DLD1 (cell line): Measurements from ENCODE around the gene CRLF1.

ENCODE experiments used
- in situ Hi-C: cut with HindIII; loops from 2 replicates; pipeline ENCODE4 v1.10.0; 2017; ENCODE audit warnings: low sequenced_read_pairs

CRLF1 gene

DNA sequence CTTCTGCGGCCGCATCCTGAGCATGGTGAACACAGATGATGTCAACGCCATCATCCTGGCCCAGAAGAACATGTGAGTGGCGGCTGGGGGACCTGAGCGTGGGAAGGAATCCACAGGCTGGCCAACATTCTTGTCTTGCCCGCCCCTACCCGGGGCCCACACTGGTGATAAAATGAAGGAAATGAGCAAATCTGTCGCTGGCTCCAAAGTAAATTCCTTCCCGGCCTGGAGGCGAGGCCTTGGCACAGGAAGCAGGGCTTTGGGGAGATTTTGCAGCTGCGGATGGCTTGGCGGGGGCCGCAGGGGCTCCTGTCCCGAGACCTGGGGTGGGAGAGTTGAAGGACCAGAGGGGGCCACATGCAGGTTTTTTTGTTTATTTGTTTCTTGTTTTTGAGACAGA, 44.5 kb downstream of the CRLF1 start:
- in situ Hi-C loops = no loop called here

DNA sequence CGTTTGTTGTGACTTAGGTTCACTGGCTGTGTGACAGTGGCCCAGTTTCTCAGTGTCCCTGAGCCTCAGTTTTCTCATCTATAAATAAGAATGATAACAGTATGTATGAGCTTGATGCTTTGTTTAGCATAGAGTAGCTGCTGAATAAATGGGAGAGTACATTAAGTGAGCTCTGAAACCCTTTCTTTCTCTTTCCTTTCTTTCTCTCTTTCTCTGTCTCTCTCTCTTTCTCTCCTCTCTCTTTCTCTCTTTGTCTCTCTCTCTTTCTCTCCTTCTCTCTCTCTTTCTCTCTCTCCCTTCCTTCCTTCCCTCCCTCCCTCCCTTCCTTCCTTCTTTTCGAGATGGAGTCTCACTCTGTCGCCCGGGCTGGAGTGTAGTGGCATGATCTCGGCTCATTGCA, 46.9 kb downstream of the CRLF1 start:
- in situ Hi-C loops = no loop called here

DNA sequence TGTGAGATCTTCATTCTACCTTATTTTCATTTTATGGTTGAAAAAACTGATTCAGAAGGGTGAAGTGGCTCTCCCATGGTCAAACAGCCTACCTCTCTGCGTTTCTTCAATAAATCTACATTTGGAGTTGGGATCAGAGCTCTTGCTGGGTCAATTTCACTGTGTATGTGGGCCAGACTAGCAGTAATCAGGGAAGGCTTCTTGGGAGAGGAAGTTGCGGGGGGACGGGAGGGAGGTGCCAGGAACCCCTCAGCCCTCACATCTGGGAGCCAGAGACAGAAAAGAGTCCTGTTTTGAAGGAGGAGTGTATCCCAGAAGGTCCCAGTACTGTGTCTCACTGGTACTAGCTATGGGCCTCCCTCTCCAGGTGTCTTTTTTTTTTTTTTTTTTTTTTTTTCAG, 48.0 kb downstream of the CRLF1 start:
- in situ Hi-C loops = no loop called here

DNA sequence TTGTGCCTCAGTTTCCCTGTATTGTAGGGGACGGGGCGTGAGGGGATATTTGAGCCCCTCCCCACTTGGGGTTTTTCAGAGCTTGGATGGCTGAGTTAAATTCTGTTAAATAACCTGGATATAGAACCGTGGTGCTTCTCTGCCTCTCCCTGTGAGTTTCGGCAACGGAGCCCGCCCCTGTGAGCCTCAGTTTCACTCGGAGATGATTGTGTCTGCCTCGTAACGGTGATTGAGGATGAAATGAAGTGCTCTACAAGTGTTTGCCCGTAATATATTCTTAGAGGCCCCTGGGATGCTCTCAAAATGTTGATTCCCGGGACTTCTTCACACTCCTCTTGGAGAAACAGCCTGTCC, 48.4 kb downstream of the CRLF1 start:
- in situ Hi-C loops = no loop called here

DNA sequence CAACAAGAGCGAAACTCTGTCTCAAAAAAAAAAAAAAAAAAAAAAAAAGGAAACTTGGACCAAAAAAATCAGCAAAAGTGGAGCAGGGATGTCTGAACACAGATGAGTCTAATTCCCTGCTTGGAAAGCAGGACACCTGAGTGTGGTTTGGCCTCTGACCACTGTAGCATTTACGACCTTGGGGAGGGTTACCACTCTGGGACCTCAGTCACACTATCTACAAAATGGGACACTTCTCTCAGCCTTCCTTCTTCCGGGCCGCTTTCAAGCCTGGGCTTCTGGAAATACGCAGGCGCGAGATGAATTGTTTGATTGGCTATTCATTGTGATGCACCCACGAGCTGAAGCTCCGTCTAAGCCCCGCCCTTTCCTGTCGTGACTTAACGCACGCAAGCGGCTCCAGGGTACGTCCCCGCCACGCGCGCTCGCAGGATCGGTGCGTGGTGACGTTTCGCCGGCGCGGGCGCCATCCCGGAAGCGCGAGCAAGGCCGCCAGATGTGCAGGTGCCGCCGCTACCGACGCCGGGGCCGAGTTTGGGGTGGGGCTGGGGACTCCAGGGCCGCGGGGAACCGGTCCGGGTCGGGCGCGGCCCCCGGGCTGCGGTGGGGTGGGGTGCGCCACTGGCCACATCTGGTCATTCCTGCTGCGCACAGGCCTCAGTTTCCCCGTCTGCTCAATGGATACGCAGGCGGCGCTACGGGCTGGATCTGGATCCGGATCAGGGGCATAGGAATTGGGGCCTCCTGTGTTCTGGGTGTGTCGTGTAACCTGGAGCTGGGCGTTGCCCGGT, 49.0 kb downstream of the CRLF1 start, which contains the start of gene KXD1:
Gene KXD1, plus strand, starts transcription at position 460 of the 791 bp plus-strand sequence. CDS start 4,187 bp downstream, outside the sequence.
- in situ Hi-C loops = no loop called here

DNA sequence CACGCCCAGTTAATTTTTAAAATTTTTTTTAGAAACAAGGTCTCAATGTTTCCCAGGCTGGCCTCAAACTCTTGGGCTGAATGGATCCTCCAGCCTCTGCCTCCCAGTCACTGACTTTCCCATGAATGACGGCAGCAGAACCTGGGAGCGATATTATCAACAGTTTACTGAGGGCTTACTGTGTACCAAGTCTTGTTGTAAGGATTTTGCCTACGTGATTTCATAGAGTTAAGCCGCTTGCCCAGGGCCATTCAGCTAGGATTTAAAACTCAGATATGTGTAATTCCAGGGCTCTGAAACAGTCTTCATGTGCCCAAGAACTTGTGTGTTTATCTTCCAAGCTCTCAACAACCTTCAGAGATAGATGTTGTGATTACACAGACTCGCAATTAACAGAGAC, 55.0 kb downstream of the CRLF1 start:
- in situ Hi-C loops = no loop called here

DNA sequence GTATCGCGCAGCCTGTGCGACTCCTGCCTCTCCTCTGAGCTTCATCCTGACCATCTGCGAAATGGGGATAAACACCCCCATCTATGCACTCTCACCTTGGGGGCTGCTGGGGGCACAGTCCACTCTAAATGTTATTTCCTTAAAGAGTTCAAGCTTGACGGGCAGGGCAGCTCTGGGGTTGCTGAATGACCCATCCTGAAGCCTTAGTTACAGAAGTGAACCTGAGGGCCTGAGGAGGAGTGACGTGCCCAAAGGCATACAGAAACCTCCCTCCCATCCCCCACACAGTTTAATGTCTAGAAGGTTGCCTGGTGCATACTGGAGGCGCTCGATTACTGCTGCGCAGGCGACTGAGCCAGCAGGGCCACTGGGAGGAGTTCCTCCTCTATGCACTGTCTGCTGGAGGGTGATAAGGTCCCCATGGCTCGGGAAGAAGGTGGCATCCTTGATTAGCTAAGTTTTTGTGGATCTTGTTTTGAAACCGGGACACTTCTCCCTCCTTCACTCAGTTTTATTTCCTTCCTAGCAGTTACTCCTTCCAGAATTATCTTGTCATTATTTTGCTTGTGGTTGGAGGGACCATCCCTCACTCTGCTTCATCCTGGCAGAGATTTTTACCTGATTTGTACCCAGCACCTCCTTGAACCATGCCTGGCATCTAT, 62.7 kb downstream of the CRLF1 start:
- in situ Hi-C loops = no loop called here
